Measurements from ENCODE around the gene GALNT10.

DNA sequence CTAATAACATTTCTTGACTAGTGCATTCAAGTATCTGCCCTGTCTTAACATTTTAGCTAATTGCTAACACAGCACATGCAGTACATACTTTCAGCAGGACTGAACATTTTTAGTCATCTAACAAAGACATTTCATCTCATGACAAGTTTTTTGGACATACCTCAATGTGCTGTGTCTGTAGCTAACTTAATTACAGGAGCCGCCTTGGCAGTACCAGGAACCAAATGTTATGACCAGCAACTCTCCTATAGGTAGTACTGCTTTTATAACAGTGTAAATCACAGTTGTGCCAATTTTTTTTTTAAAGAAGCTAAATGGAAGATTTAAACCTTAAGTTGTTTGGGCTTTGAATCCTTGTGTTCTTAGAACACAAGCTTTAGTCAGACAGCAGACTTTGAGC, 155.9 kb downstream of the GALNT10 start:
- no peak for TF ChIP-seq POLR2A (IDR thresholded peaks at IDR 0.05)
- TF ChIP-seq, protein P1, sequence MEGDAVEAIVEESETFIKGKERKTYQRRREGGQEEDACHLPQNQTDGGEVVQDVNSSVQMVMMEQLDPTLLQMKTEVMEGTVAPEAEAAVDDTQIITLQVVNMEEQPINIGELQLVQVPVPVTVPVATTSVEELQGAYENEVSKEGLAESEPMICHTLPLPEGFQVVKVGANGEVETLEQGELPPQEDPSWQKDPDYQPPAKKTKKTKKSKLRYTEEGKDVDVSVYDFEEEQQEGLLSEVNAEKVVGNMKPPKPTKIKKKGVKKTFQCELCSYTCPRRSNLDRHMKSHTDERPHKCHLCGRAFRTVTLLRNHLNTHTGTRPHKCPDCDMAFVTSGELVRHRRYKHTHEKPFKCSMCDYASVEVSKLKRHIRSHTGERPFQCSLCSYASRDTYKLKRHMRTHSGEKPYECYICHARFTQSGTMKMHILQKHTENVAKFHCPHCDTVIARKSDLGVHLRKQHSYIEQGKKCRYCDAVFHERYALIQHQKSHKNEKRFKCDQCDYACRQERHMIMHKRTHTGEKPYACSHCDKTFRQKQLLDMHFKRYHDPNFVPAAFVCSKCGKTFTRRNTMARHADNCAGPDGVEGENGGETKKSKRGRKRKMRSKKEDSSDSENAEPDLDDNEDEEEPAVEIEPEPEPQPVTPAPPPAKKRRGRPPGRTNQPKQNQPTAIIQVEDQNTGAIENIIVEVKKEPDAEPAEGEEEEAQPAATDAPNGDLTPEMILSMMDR (IDR thresholded peaks at IDR 0.05), result no peak

All from lower leg skin (tissue), 3 donors.